Left renal pelvis (tissue), 4 donors: ENCODE results near the gene SH3BP2. TPM values are rescaled to one million over a fixed set of nuclear protein-coding genes. Genes with fewer than 3 reads are reported as not detected.

Experiments used
- DNase-seq, 4 donors: peaks; one replicate each; pipeline ENCODE4 v3.0.0-alpha.2; 2013; ENCODE audit warnings: low read depth in 4 of 4, low spot score in 3 of 4
- polyA plus RNA-seq, 4 donors: library from polyadenylated mRNA; unstranded; fragments of 120-200 nt; gene quantifications; one replicate each; pipeline ENCODE4 v1.2.1, GENCODE V29; 2013; ENCODE audit not compliant: insufficient read length in 4 of 4

Gene SH3BP2
- polyA plus RNA-seq, 4 donors, result 27.5 to 52.0 (median 30.7) TPM

- DNase-seq, result no peak
These were observed 2.9 kb upstream of the SH3BP2 start for GRCh38 chr4:2789793-2790582.

- DNase-seq, result no peak
These were observed 2.0 kb upstream of the SH3BP2 start for GRCh38 chr4:2790583-2791517.

- no peak for DNase-seq
These were observed 1.1 kb upstream of the SH3BP2 start for GRCh38 chr4:2791518-2792395.

GRCh38 chr4:2792396-2792710 lies 532 bp upstream of the SH3BP2 start:
- DNase-seq, result no peak

- no peak for DNase-seq
These were observed 951 bp downstream of the SH3BP2 start for GRCh38 chr4:2793586-2794485.

- no peak for DNase-seq
These were observed 1.8 kb downstream of the SH3BP2 start for GRCh38 chr4:2794486-2795299.

GRCh38 chr4:2795300-2795892 lies 2.5 kb downstream of the SH3BP2 start:
- no peak for DNase-seq

- no peak for DNase-seq
These were observed 3.3 kb downstream of the SH3BP2 start for GRCh38 chr4:2795893-2796848.

GRCh38 chr4:2796849-2797544 lies 4.1 kb downstream of the SH3BP2 start:
- no peak for DNase-seq

GRCh38 chr4:2797545-2798305 lies 4.8 kb downstream of the SH3BP2 start:
- no peak for DNase-seq

- DNase-seq, result no peak
These were observed 5.7 kb downstream of the SH3BP2 start for GRCh38 chr4:2798399-2799223.

GRCh38 chr4:2799224-2799911 lies 6.5 kb downstream of the SH3BP2 start:
- DNase-seq, result no peak

- no peak for DNase-seq
These were observed 7.2 kb downstream of the SH3BP2 start for GRCh38 chr4:2799971-2800690.
